Neural cell (in vitro differentiated cells): ENCODE data around the gene ZNRF4. TPM values are rescaled to one million over a fixed set of nuclear protein-coding genes. Genes with fewer than 3 reads are reported as not detected.

Source experiments
- H2AFZ ChIP-seq: fragments of 200-600, 300-800 bp; sonication (generic), shearing (Covaris generic); 2 replicates; pipeline ENCODE4 v1.6.0; 2014; ENCODE audit warnings: low read depth, mild to moderate bottlenecking, antibody characterized with exemption, low read length, moderate library complexity
- H3F3A ChIP-seq: fragments of 200-600 bp; shearing (Covaris generic); 2 replicates; pipeline ENCODE4 v1.6.1; 2016; ENCODE audit warnings: mild to moderate bottlenecking, moderate library complexity, mixed read lengths, antibody characterized with exemption, low read length; ENCODE audit not compliant: insufficient read depth, poor library complexity, severe bottlenecking
- H3K27ac ChIP-seq: fragments of 200-600, 300-800 bp; sonication (generic), shearing (Covaris generic); 2 replicates; pipeline ENCODE4 v1.5.1; 2014; ENCODE audit warnings: mild to moderate bottlenecking, low read length, moderate library complexity
- H3K27me3 ChIP-seq: fragments of 300-800, 200-600 bp; sonication (generic), shearing (Covaris generic); 2 replicates; pipeline ENCODE4 v1.6.0; 2014; ENCODE audit warnings: mild to moderate bottlenecking, low read depth, low read length, moderate library complexity; ENCODE audit not compliant: insufficient read depth
- H3K36me3 ChIP-seq: fragments of 300-800, 200-600 bp; sonication (generic), shearing (Covaris generic); 2 replicates; pipeline ENCODE4 v1.5.1; 2014; ENCODE audit warnings: mild to moderate bottlenecking, antibody characterized with exemption, low read length, moderate library complexity; ENCODE audit not compliant: insufficient read depth
- H3K4me2 ChIP-seq: fragments of 300-800, 200-600 bp; sonication (generic), shearing (Covaris generic); 2 replicates; pipeline ENCODE4 v1.6.0; 2014; ENCODE audit warnings: mild to moderate bottlenecking, low read length
- H3K4me3 ChIP-seq: fragments of 300-800, 200-600 bp; sonication (generic), shearing (Covaris generic); 2 replicates; pipeline ENCODE4 v1.5.1; 2014; ENCODE audit warnings: mild to moderate bottlenecking, low read length, moderate library complexity
- H3K79me2 ChIP-seq: fragments of 200-600 bp; shearing (Covaris generic); replicated peaks from 2 replicates; pipeline ENCODE4 v1.6.0; 2014; ENCODE audit warnings: mild to moderate bottlenecking, low read length, moderate library complexity; ENCODE audit not compliant: insufficient read depth
- H3K9ac ChIP-seq: fragments of 300-800, 200-600 bp; sonication (generic), shearing (Covaris generic); 2 replicates; pipeline ENCODE4 v1.6.1; 2016; ENCODE audit warnings: mild to moderate bottlenecking, low read length, mixed read lengths
- H3K9me2 ChIP-seq: fragments of 200-600 bp; shearing (Covaris generic); 2 replicates; pipeline ENCODE4 v1.6.1; 2016; ENCODE audit warnings: mild to moderate bottlenecking, low read length, mixed read lengths; ENCODE audit not compliant: insufficient read depth
- H3K9me3 ChIP-seq: fragments of 200-600, 300-800 bp; sonication (generic), shearing (Covaris generic); 2 replicates; pipeline ENCODE4 v1.6.1; 2016; ENCODE audit warnings: mild to moderate bottlenecking, mixed run types, low read length, moderate library complexity, mixed read lengths
- H4K20me1 ChIP-seq: fragments of 200-600 bp; shearing (Covaris generic); 2 replicates; pipeline ENCODE4 v1.6.1; 2016; ENCODE audit warnings: mild to moderate bottlenecking, mixed run types; ENCODE audit not compliant: insufficient read depth
- CTCF ChIP-seq: fragments of 450-650 bp; IDR thresholded peaks from 2 replicates; pipeline ENCODE4 v1.5.1; 2014; ENCODE audit warnings: antibody characterized with exemption, mild to moderate bottlenecking, moderate library complexity; ENCODE audit not compliant: poor library complexity, severe bottlenecking
- EP300 ChIP-seq: fragments of 450-650 bp; conservative IDR thresholded peaks from 2 replicates; pipeline ENCODE4 v1.6.1; 2014; ENCODE audit warnings: antibody characterized with exemption, mild to moderate bottlenecking, moderate library complexity; ENCODE audit not compliant: poor library complexity, severe bottlenecking
- EZH2 ChIP-seq: fragments of 200-600, 300-800 bp; shearing (Covaris generic), sonication (generic); IDR thresholded peaks from 2 replicates; pipeline ENCODE4 v1.6.1; 2014; ENCODE audit warnings: antibody characterized with exemption, low read length, borderline replicate concordance, mild to moderate bottlenecking; ENCODE audit not compliant: insufficient read depth, poor library complexity, severe bottlenecking
- MXI1 ChIP-seq: fragments of 450-650 bp; conservative IDR thresholded peaks from 2 replicates; pipeline ENCODE4 v1.6.1; 2014; ENCODE audit warnings: antibody characterized with exemption, mild to moderate bottlenecking; ENCODE audit not compliant: poor library complexity, severe bottlenecking
- POLR2AphosphoS5 ChIP-seq: IDR thresholded peaks from 2 replicates; pipeline ENCODE4 v1.6.1; 2012
- RAD21 ChIP-seq: fragments of 450-650 bp; conservative IDR thresholded peaks from 2 replicates; pipeline ENCODE4 v1.6.1; 2014; ENCODE audit warnings: antibody characterized with exemption, mild to moderate bottlenecking, moderate library complexity
- SMC3 ChIP-seq: fragments of 450-650 bp; conservative IDR thresholded peaks from 2 replicates; pipeline ENCODE4 v1.6.1; 2014; ENCODE audit warnings: antibody characterized with exemption, mild to moderate bottlenecking, moderate library complexity; ENCODE audit not compliant: poor library complexity
- TAF1 ChIP-seq: IDR thresholded peaks from 2 replicates; pipeline ENCODE4 v1.6.1; 2012; ENCODE audit warnings: low read depth
- polyA plus RNA-seq: library from polyadenylated mRNA; depleted of rRNA; stranded (reverse); fragments of >200 nt; gene quantifications from 2 replicates; pipeline ENCODE4 v1.2.3, GENCODE V29; 2014
- TF ChIP-seq, protein P1 (sequence below): IDR thresholded peaks from 2 replicates; pipeline ENCODE4 v1.6.1; 2012; ENCODE audit warnings: borderline replicate concordance

ZNRF4 gene
- polyA plus RNA-seq, 1 donor from 2014 or later = not detected

GRCh38 chr19:5466072-5466471, 10.9 kb downstream of the ZNRF4 start:
- Histone ChIP-seq H3K79me2 (no peaks in the 10 kb centered on the region), H3K4me3 (no peak overlapping the region), H3K27ac (no peak overlapping the region), H3K27me3 (no peaks in the 10 kb centered on the region), H3K9me2 (no peaks in the 10 kb centered on the region), H4K20me1 (no peaks in the 10 kb centered on the region), H3K9me3 (no peaks in the 10 kb centered on the region), H3K9ac (no peak overlapping the region), H3K4me2 (no peak overlapping the region), H3F3A (no peaks in the 10 kb centered on the region), H2AFZ (no peak overlapping the region), H3K36me3 (no peaks in the 10 kb centered on the region)
- TF ChIP-seq POLR2AphosphoS5 (no peak), TAF1 (no peak)

- no peaks in the 10 kb centered on the region for H3K79me2 ChIP-seq
These were observed 11.6 kb downstream of the ZNRF4 start for GRCh38 chr19:5466814-5467291.

DNA sequence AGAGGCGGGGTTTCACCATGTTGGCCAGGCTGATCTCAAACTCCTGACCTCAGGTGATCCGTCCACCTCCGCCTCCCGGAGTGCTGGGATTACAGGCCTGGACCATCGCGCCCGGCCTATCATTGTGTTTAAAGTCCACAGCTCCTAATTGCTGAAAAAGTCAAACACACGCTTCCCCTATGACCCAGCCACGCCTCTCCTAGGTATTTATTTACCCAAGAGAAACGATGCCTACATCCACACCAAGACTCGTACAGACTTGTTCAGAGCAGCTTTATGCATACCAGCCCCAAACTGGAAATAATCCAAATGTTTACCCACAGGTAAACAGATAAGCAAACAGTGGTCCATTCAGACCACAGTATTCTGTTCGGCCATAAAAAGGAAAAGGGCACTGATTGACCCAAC, 15.1 kb downstream of the ZNRF4 start:
- H3K9ac ChIP-seq = no peak overlapping the region
- H3K9me3 ChIP-seq = no peaks in the 10 kb centered on the region
- H3K4me3 ChIP-seq = no peak overlapping the region
- H3K27me3 ChIP-seq = no peaks in the 10 kb centered on the region
- TF ChIP-seq RAD21 = no peak
- TF ChIP-seq, protein P1, sequence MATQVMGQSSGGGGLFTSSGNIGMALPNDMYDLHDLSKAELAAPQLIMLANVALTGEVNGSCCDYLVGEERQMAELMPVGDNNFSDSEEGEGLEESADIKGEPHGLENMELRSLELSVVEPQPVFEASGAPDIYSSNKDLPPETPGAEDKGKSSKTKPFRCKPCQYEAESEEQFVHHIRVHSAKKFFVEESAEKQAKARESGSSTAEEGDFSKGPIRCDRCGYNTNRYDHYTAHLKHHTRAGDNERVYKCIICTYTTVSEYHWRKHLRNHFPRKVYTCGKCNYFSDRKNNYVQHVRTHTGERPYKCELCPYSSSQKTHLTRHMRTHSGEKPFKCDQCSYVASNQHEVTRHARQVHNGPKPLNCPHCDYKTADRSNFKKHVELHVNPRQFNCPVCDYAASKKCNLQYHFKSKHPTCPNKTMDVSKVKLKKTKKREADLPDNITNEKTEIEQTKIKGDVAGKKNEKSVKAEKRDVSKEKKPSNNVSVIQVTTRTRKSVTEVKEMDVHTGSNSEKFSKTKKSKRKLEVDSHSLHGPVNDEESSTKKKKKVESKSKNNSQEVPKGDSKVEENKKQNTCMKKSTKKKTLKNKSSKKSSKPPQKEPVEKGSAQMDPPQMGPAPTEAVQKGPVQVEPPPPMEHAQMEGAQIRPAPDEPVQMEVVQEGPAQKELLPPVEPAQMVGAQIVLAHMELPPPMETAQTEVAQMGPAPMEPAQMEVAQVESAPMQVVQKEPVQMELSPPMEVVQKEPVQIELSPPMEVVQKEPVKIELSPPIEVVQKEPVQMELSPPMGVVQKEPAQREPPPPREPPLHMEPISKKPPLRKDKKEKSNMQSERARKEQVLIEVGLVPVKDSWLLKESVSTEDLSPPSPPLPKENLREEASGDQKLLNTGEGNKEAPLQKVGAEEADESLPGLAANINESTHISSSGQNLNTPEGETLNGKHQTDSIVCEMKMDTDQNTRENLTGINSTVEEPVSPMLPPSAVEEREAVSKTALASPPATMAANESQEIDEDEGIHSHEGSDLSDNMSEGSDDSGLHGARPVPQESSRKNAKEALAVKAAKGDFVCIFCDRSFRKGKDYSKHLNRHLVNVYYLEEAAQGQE = no peak
- TF ChIP-seq TAF1 = no peak
- no peak for TF ChIP-seq SMC3
- no peak for TF ChIP-seq POLR2AphosphoS5
- TF ChIP-seq EZH2 = no peak
- no peak for TF ChIP-seq EP300
- no peak for TF ChIP-seq CTCF
- no peak for TF ChIP-seq MXI1
- H3K4me2 ChIP-seq = no peak overlapping the region
- no peaks in the 10 kb centered on the region for H3K36me3 ChIP-seq
- no peak overlapping the region for H3K27ac ChIP-seq
- H3F3A ChIP-seq = no peaks in the 10 kb centered on the region
- H3K9me2 ChIP-seq = no peaks in the 10 kb centered on the region
- no peaks in the 10 kb centered on the region for H3K79me2 ChIP-seq
- H4K20me1 ChIP-seq = no peaks in the 10 kb centered on the region
- H2AFZ ChIP-seq = no peak overlapping the region

More at GRCh38 chr19:5466814-5467291, 11.6 kb downstream of the ZNRF4 start:
- no peak overlapping the region for H3K4me3 ChIP-seq
- no peak overlapping the region for H3K4me2 ChIP-seq
- H3K36me3 ChIP-seq = no peaks in the 10 kb centered on the region
- no peaks in the 10 kb centered on the region for H3K9me2 ChIP-seq
- H4K20me1 ChIP-seq = no peaks in the 10 kb centered on the region
- H3K27me3 ChIP-seq = no peaks in the 10 kb centered on the region
- H3K9me3 ChIP-seq = no peaks in the 10 kb centered on the region
- no peak overlapping the region for H3K9ac ChIP-seq
- H3F3A ChIP-seq = no peaks in the 10 kb centered on the region
- no peak overlapping the region for H3K27ac ChIP-seq
- TF ChIP-seq EP300 (no peak), SMC3 (no peak), EZH2 (no peak), TAF1 (no peak), MXI1 (no peak)
- TF ChIP-seq, protein P1 = no peak
- H2AFZ ChIP-seq = no peak overlapping the region
